Measurements from ENCODE around the gene ZDHHC24. TPM values are rescaled to one million over a fixed set of nuclear protein-coding genes. Genes with fewer than 3 reads are reported as not detected.
"Not testable (repeated sequence)": the region's sequence is repeated elsewhere in the genome, so short reads cannot be mapped to it uniquely, and the experiment has no call there.

The ZDHHC24 gene
- total RNA-seq = 5.5 TPM
- long read RNA-seq, full-length matches to known transcripts = 8 of 12 reads
- long read RNA-seq, partial matches to known transcripts = 1 of 12 reads
- long read RNA-seq, other reads (novel, unspliced or antisense) = 3 of 12 reads

- DNase-seq (peak; percentile 99), ATAC-seq (peak; percentile 97)
- intact Hi-C loops (cut with micrococcal nuclease) = no loop called here
Measured at GRCh38 chr11:66545701-66546367, at the start of gene ZDHHC24. Gene ZDHHC24, minus strand, starts transcription at chr11:66546048. Its CDS starts 45 bp downstream, at chr11:66546003.

- intact Hi-C loops (cut with micrococcal nuclease) = no loop called here
- ATAC-seq (peak; percentile 65), DNase-seq (peak; percentile 60)
Measured at GRCh38 chr11:66595245-66595904, 49.5 kb upstream of the ZDHHC24 start.

GRCh38 chr11:66593650-66594049 is 47.8 kb upstream of the ZDHHC24 start:
- intact Hi-C loops (cut with micrococcal nuclease) = no loop called here
- ATAC-seq = no peak
- no peak for DNase-seq

- intact Hi-C loops (cut with micrococcal nuclease) = no loop called here
- DNase-seq = no peak
- peak; percentile 2 for ATAC-seq
Measured at GRCh38 chr11:66593303-66593635, 47.4 kb upstream of the ZDHHC24 start.

- peak; percentile 97 for ATAC-seq
- DNase-seq = peak; percentile 100
- intact Hi-C loops (cut with micrococcal nuclease) = no loop called here
Measured at GRCh38 chr11:66592457-66593302, 46.8 kb upstream of the ZDHHC24 start, which contains the start of the genes CCDC87 and CCS. Gene CCDC87, minus strand, starts transcription at chr11:66593063. Its CDS starts 48 bp downstream, at chr11:66593015. Gene CCS, plus strand, starts transcription at chr11:66593185. Its CDS starts 77 bp downstream, at chr11:66593262.

GRCh38 chr11:66591175-66591574 is 45.3 kb upstream of the ZDHHC24 start:
- intact Hi-C loops (cut with micrococcal nuclease) = no loop called here
- DNase-seq (no peak), ATAC-seq (no peak)

- intact Hi-C loops (cut with micrococcal nuclease) = no loop called here
- DNase-seq (no peak), ATAC-seq (no peak)
Measured at GRCh38 chr11:66589996-66590675, 44.3 kb upstream of the ZDHHC24 start.

GRCh38 chr11:66589315-66589714 is 43.5 kb upstream of the ZDHHC24 start:
- intact Hi-C loops (cut with micrococcal nuclease); DNase-seq; ATAC-seq: not testable (repeated sequence)

GRCh38 chr11:66586136-66586535 is 40.3 kb upstream of the ZDHHC24 start:
- no peak for ATAC-seq
- intact Hi-C loops (cut with micrococcal nuclease) = no loop called here
- no peak for DNase-seq

GRCh38 chr11:66585447-66585846 is 39.6 kb upstream of the ZDHHC24 start:
- DNase-seq; ATAC-seq; intact Hi-C loops (cut with micrococcal nuclease): not testable (repeated sequence)

- intact Hi-C loops (cut with micrococcal nuclease); DNase-seq; ATAC-seq: not testable (repeated sequence)
Measured at GRCh38 chr11:66582565-66583147, 36.8 kb upstream of the ZDHHC24 start.

GRCh38 chr11:66581261-66581660 is 35.4 kb upstream of the ZDHHC24 start:
- ATAC-seq (no peak), DNase-seq (no peak)
- intact Hi-C loops (cut with micrococcal nuclease) = no loop called here

GRCh38 chr11:66580803-66581202 is 35.0 kb upstream of the ZDHHC24 start:
- intact Hi-C loops (cut with micrococcal nuclease) = no loop called here
- DNase-seq (no peak), ATAC-seq (no peak)

GRCh38 chr11:66579017-66579606 is 33.3 kb upstream of the ZDHHC24 start:
- intact Hi-C loops (cut with micrococcal nuclease) = loop anchor here (5.0 kb wide), 1 partner anchor 98 kb away; the partner anchor contains the start of gene RBM4B

GRCh38 chr11:66570850-66571180 is 25.0 kb upstream of the ZDHHC24 start:
- ATAC-seq (no peak), DNase-seq (no peak)
- intact Hi-C loops (cut with micrococcal nuclease) = no loop called here

More at GRCh38 chr11:66579017-66579606, 33.3 kb upstream of the ZDHHC24 start:
- ATAC-seq (peak; percentile 95), DNase-seq (peak; percentile 90)

GRCh38 chr11:66570079-66570849 is 24.4 kb upstream of the ZDHHC24 start:
- no peak for ATAC-seq
- no peak for DNase-seq
- intact Hi-C loops (cut with micrococcal nuclease) = no loop called here

- intact Hi-C loops (cut with micrococcal nuclease) = no loop called here
- DNase-seq (no peak), ATAC-seq (no peak)
Measured at GRCh38 chr11:66569076-66569475, 23.2 kb upstream of the ZDHHC24 start.
